IPS DF 19.7 (cell line): ENCODE results near the gene CACNA1E.
A peak's percentile ranks its signal among the peaks of the same experiment; 100 is the strongest.

Source experiments
- DNase-seq: peaks from one replicate; pipeline ENCODE4 v3.0.0-alpha.2; 2013; ENCODE audit warnings: low read depth, low spot score

Gene CACNA1E

DNA sequence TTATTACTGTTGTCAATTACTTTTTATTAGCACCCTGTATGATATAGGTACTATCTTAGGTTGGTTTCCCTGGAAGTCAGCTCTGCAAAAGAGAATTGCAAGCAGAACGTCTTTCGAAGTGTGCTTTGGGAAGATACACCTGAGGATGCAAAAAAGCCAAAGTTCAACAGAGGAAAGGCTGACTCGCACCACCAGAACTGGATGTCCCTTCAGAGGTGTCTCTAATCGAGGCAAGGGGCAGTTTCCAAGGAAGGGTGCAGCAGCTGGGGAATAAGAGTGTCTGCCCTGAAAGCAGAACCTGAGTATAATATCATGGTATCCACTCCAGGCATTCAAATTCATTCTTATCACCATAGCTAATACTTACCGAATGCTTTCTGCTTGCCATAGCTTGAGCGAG lies 149.6 kb downstream of the CACNA1E start:
- DNase-seq: no peak

DNA sequence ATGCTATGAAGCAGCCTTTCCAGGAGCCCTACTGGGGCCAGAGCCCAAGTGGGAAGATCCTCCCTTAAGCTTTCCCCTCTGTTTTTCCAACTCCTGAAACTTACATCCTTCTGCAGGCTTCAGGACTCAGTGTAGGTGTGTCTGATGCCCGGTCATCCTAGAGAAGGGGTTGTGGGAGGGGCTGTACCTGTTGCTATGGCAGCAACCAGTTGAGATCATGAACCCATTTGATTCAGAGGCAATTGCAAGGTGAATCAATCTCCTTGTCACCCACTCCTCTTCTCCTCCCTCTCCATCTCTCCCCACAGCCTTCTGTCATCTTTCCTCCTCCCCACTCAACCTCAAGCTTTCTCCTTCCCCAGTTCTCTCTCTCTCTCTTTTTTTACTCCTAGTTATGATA lies 151.8 kb downstream of the CACNA1E start:
- no peak for DNase-seq

- DNase-seq: no peak
Observed at GRCh38 chr1:181637998-181638397, 154.7 kb downstream of the CACNA1E start.

DNA sequence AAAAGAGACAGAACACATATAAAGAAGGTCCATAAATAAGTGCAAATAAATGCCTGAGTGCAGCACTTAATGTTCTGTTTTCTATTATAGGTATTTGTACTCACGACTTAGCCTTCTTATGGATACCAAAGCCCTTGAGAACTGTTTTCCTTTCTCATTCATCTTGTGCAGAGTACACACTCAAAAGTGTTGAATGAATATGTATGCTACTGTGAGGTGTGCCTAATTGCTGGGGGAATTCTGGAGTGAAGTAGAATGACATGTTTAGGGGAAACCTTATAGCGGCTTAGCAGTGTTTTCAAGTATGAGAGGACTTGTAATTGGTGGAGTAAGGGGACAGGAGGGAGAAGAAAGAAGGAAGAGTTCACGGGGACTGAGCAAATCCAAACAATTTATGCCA lies 157.6 kb downstream of the CACNA1E start:
- no peak for DNase-seq

GRCh38 chr1:181643631-181644030 lies 160.3 kb downstream of the CACNA1E start:
- DNase-seq: no peak

DNA sequence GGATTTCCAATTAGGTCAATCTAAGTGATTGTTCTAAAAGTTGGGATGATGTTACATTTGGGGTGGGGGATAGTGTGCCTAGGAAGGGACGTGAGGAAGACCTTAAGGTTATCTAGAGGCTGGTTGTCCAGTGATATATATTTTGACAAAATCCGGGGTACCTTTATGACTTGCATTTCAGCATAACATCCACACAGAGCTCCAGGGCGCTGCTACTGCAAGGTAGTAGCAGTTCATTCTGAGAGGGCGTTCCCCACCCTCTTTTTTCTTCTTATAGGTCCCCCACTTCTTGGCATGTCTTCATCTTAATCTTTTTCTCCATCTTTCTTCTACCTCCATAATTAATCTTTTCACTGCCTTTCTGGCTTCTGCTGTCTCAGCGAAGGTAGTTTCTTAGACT lies 161.9 kb downstream of the CACNA1E start:
- no peak for DNase-seq

DNA sequence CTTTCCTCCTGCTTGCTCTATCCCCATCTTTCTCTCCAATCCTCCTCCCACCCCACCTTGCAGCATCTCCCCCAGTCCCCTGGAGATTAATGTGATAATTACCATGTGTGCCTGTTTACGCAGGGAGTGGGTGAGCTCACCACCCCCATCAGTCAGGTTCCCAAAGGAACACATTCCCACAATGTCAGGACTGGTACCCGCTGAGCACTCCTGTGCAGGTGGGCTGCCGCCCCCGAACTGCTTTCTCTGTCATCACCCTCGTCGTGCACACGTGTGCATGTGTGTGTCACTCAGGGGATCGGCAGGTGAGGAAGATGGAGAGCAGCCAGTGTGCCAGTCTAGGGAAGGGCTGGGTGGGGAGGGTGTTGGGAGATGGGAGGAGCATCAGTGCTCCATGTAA lies 163.4 kb downstream of the CACNA1E start:
- DNase-seq: no peak

GRCh38 chr1:181647314-181648035 lies 164.2 kb downstream of the CACNA1E start:
- DNase-seq: no peak

DNA sequence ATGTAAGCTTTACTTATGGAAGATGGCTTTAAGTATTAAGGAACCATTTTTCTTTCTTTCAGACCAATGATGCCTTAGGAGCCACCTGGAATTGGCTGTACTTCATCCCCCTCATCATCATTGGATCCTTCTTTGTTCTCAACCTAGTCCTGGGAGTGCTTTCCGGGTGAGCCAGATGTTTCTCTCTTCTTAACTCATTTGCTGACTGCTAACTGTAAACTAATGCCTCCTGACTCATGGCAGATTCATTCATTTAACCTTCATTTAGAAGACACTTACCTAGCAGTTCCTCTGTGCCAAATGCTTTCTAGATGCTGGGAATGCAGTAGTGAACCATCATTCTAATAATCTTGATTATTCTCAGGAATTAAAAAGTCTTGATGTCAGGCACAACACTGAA lies 168.0 kb downstream of the CACNA1E start:
- no peak for DNase-seq

DNA sequence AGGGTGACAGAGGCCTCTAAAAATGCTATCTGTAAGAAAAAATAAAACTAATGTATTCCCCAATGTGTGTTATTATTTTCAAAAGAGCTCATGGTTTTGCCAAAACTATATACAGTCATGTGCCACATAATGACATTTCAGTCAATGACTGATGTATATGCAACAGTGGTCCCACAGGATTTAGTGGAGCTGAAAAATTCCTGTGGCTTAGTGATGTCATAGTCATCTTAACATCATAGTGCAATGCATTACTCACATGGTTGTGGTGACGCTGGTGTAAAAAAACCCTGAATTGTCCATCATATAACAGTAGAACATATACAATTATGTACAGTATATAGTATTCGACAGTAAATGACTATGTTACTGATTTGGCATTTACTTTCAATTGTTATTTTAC lies 172.4 kb downstream of the CACNA1E start:
- DNase-seq: no peak

- DNase-seq: no peak
Observed at GRCh38 chr1:181656491-181656890, 173.2 kb downstream of the CACNA1E start.

DNA sequence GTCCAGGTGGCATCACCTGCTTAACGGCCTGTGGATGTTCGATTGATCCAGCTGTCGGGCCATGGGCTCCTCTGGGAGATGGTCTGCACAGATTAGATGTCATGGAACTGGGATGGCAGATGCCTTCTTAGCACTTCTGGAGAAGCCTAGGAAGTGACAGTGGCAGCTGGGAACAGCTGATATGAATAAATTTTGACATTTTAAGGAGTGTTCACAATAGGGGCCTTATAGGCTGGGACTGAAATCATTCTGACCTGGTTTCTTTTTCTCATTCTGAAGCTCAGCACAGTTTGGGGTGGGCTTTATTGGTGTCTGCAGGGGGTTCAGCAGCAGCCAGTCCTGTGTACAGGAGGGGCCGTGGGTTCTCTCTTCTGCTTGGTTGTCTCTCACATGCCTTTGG lies 175.3 kb downstream of the CACNA1E start:
- no peak for DNase-seq

DNA sequence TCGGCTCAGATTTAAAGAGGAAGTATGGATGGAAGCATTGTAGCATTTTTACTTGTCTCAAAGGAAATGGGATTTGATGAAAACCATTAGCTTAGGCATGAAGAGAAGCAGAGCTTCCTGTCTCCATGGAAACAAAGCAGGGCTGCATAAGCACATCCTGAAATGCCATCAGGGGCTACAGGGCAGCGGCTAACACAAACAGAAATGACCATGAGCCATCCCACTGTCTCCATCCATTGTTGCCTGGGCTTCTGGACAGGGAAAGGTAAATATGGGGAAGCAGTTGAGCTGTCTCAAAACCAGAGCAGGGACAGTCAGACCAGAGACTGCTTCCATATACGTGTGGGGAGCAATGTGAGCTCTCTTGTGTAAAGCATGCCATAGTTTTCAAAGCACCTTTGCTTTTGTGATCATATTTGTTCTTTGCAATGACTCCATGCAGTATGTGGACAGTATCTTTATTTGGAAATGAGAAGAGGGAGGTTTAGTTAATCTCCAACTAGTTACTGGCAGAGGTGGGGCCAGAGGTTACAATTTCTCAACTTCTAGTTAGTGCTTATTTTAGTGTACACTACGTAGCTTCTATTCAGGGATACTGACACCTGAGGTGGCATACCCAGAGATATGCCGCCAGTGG lies 176.1 kb downstream of the CACNA1E start:
- DNase-seq: no peak

DNA sequence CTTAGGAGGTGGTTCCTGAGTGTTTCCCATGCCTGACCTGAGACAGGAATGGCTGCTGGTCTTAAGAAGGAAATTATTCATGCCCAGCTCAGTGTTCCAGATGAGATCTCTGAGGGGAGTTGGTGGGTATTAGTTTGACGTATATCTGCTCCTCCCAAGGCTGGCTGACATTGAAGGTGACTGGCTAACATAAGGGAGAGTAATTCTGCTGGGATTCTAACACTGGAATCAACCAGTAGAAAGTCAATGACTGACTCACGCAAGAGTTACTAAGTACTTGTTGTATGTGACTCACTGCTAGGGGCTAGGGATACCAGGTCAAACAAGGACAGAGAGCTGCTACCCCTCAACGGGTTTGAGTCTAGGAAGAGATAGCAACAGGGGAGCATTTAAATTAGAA lies 177.3 kb downstream of the CACNA1E start:
- no peak for DNase-seq

GRCh38 chr1:181661569-181661968 lies 178.3 kb downstream of the CACNA1E start:
- DNase-seq: no peak

GRCh38 chr1:181662606-181663005 lies 179.3 kb downstream of the CACNA1E start:
- DNase-seq: peak; percentile 23

- no peak for DNase-seq
Observed at GRCh38 chr1:181664543-181664942, 181.2 kb downstream of the CACNA1E start.

GRCh38 chr1:181669246-181669645 lies 185.9 kb downstream of the CACNA1E start:
- no peak for DNase-seq

DNA sequence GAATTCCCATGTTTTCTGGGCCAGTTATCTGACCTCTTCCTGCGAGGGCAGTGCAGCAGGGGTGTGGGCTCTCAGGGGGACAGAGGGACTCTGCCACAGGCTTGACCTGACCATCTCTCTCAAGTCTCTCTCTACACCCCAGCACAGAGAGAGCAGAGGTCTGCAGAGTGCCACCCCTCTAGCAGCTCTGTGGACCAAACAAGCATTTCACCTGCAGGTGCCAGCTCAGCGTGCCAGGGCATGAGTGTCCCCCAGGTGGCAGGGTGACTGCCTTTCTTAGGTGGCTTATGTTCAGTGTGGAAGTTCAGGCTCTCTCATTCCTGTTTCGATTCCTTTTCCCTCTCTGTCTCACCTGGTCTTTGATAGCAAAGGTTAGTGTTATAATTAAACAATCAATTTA lies 191.3 kb downstream of the CACNA1E start:
- no peak for DNase-seq

- DNase-seq: no peak
Observed at GRCh38 chr1:181675091-181675917, 192.0 kb downstream of the CACNA1E start.

DNA sequence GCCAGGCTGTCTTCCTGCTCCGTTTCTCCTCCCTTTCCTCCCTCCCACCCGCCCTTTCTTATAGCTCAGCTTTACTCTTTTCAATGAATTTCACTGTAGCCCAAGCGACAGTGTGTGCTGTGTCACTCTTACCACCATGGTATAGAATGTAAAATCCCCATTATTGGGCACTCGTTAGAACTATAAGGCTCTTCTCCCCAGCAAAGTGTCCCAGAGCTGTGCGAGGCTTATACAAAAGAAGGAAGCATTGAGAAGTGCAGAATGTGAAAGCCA lies 192.5 kb downstream of the CACNA1E start:
- DNase-seq: no peak

- no peak for DNase-seq
Observed at GRCh38 chr1:181676269-181676668, 193.0 kb downstream of the CACNA1E start.

DNA sequence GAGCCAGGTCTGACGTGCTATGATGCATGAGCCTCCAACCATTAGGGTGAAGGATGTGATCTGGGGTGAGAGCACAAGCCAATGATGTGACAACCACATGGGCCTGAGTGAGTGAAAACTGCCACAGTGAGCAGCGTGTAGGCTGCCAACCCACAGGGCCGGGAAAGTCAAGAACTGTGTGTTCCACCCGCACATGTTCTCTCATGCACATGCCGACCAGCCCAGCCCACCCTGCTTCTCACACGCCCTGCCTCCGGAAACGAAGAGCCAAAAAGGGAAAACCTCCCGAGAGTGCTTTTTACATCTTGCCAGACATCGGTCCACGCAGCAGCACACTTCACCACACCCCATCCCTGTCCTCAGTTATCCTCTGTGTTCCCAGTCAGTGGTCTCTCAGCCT lies 197.0 kb downstream of the CACNA1E start:
- no peak for DNase-seq
